HepG2 (cell line): ENCODE data around the gene CHN1. TPM values are rescaled to one million over a fixed set of nuclear protein-coding genes. Genes with fewer than 3 reads are reported as not detected.
A peak's percentile ranks its signal among the peaks of the same experiment; 100 is the strongest.

Source experiments
- ADNP ChIP-seq: sonication (generic); formaldehyde crosslinking; IDR thresholded peaks from 2 replicates; pipeline ENCODE4 v1.4.0; 2020; ENCODE audit warnings: missing genetic modification reagents
- CEBPB ChIP-seq: IDR thresholded peaks from 2 replicates; pipeline ENCODE4 v1.6.1; 2011; ENCODE audit warnings: low read depth, low read length, improper control_type of control experiment, borderline replicate concordance
- ELK4 ChIP-seq: sonication (generic); formaldehyde crosslinking; IDR thresholded peaks from 2 replicates; pipeline ENCODE4 v1.9.0; 2021; ENCODE audit warnings: missing genetic modification reagents, borderline replicate concordance
- IKZF1 ChIP-seq: fragments of 450-650 bp; IDR thresholded peaks from 2 replicates; pipeline ENCODE4 v1.7.1; 2016
- SAFB2 ChIP-seq: sonication (generic); formaldehyde crosslinking; IDR thresholded peaks from 2 replicates; pipeline ENCODE4 v1.5.1; 2020; ENCODE audit warnings: missing genetic modification reagents, low read depth, mild to moderate bottlenecking, borderline replicate concordance
- ZNF432 ChIP-seq: sonication (generic); formaldehyde crosslinking; IDR thresholded peaks from 2 replicates; pipeline ENCODE4 v1.5.0; 2020; ENCODE audit warnings: missing genetic modification reagents, mild to moderate bottlenecking, borderline replicate concordance
- ZNF782 ChIP-seq: sonication (generic); formaldehyde crosslinking; IDR thresholded peaks from 2 replicates; pipeline ENCODE4 v1.4.0; 2020; ENCODE audit warnings: missing genetic modification reagents, mild to moderate bottlenecking, borderline replicate concordance
- polyA plus RNA-seq, 8 experiments: library from polyadenylated mRNA; depleted of rRNA in 3 of 8; stranded (reverse) in 7 of 8; unstranded in 1 of 8; fragments of >200 nt; fragmentation: Illumina TruSeq in 4 of 8; extraction: Trizol in 4 of 8; gene quantifications; 2 replicates each; pipeline versions ENCODE4 v1.2.1 to v1.2.3, GENCODE V29; 2011 to 2016; ENCODE audit warnings: low read depth in 4 of 8, missing spikeins in 1 of 8, mixed read lengths in 1 of 8; ENCODE audit not compliant: insufficient read depth in 1 of 8
- total RNA-seq, 5 experiments: library from RNA; depleted of rRNA; stranded (reverse); fragments of >200 nt; fragmentation: Illumina TruSeq; extraction: Trizol; gene quantifications; 2 replicates each; pipeline ENCODE4 v1.2.3, GENCODE V29; 2016; ENCODE audit warnings: low read depth in 1 of 5
- TF ChIP-seq, protein P1 (sequence below), 2 experiments: fragments of 450-650 bp in 1 of 2; sonication (generic) in 1 of 2; formaldehyde crosslinking in 1 of 2; IDR thresholded peaks; 2 replicates each; pipeline versions ENCODE4 v1.6.1 to v1.8.0; 2016 to 2022; ENCODE audit warnings: antibody characterized with exemption in 1 of 2, mild to moderate bottlenecking in 1 of 2, missing genetic modification reagents in 1 of 2
- TF ChIP-seq, protein P2 (sequence below): sonication (generic); formaldehyde crosslinking; IDR thresholded peaks from 2 replicates; pipeline ENCODE4 v1.5.1; 2020; ENCODE audit warnings: mild to moderate bottlenecking, missing genetic modification reagents, borderline replicate concordance
- TF ChIP-seq, protein P3 (sequence below): sonication (generic); formaldehyde crosslinking; conservative IDR thresholded peaks from 2 replicates; pipeline ENCODE4 v1.4.0; 2020; ENCODE audit warnings: missing genetic modification reagents

The CHN1 gene
- total and polyA plus RNA-seq, 2 of the 13 experiments (the other 11 are each of a cell fraction or from before 2014, with no cell fraction given): 2.8 to 3.5 TPM

DNA sequence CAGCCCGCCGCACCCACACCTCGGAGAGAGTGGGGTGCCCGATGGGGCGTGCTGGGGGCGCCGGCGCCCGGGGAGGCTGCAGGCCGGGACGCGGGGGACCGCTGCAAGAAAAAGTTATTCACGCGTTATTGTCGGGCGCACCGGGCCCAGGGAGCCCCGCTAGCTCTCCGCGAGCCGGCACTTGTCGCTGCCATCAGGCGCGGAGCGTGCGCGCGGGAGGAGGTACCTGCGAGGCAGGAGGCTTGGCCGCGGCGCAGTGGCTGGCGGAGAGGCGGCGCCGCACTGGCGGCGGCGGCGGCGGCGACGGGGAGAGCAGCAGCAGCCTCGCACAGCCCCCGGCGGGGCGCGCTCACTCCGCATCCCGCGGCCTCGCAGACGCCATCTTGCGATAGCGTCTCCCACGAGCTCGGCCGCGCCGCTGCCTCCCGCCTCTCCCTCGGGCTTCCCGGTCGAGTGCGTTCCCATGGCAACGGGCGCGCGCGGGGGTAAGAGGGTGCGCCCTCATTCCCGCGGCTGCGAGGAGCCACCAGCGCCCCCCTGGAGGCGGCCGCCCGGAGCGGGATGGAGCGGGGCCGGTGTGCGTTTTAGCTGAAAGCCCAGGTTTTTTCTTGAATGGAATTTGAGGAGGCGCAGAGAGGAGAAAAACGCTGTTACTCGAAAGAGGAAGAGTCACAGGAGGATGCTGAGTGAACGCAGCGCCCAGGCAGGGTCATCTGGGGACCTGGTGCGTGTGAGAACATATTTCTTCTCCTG, at the start of gene CHN1 (continued):
- TF ChIP-seq, protein P1, sequence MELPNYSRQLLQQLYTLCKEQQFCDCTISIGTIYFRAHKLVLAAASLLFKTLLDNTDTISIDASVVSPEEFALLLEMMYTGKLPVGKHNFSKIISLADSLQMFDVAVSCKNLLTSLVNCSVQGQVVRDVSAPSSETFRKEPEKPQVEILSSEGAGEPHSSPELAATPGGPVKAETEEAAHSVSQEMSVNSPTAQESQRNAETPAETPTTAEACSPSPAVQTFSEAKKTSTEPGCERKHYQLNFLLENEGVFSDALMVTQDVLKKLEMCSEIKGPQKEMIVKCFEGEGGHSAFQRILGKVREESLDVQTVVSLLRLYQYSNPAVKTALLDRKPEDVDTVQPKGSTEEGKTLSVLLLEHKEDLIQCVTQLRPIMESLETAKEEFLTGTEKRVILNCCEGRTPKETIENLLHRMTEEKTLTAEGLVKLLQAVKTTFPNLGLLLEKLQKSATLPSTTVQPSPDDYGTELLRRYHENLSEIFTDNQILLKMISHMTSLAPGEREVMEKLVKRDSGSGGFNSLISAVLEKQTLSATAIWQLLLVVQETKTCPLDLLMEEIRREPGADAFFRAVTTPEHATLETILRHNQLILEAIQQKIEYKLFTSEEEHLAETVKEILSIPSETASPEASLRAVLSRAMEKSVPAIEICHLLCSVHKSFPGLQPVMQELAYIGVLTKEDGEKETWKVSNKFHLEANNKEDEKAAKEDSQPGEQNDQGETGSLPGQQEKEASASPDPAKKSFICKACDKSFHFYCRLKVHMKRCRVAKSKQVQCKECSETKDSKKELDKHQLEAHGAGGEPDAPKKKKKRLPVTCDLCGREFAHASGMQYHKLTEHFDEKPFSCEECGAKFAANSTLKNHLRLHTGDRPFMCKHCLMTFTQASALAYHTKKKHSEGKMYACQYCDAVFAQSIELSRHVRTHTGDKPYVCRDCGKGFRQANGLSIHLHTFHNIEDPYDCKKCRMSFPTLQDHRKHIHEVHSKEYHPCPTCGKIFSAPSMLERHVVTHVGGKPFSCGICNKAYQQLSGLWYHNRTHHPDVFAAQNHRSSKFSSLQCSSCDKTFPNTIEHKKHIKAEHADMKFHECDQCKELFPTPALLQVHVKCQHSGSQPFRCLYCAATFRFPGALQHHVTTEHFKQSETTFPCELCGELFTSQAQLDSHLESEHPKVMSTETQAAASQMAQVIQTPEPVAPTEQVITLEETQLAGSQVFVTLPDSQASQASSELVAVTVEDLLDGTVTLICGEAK (IDR thresholded peaks at IDR 0.05): no peak
- TF ChIP-seq, protein P1 (CRISPR knock-in tag; IDR thresholded peaks at IDR 0.05): 0 out of 2 replicates have a peak, but pooled peaks have one; percentile 11
- TF ChIP-seq ZNF432 (CRISPR knock-in tag): no peak
- no peak for TF ChIP-seq CEBPB
- TF ChIP-seq ELK4 (CRISPR knock-in tag): no peak
- TF ChIP-seq, protein P2, sequence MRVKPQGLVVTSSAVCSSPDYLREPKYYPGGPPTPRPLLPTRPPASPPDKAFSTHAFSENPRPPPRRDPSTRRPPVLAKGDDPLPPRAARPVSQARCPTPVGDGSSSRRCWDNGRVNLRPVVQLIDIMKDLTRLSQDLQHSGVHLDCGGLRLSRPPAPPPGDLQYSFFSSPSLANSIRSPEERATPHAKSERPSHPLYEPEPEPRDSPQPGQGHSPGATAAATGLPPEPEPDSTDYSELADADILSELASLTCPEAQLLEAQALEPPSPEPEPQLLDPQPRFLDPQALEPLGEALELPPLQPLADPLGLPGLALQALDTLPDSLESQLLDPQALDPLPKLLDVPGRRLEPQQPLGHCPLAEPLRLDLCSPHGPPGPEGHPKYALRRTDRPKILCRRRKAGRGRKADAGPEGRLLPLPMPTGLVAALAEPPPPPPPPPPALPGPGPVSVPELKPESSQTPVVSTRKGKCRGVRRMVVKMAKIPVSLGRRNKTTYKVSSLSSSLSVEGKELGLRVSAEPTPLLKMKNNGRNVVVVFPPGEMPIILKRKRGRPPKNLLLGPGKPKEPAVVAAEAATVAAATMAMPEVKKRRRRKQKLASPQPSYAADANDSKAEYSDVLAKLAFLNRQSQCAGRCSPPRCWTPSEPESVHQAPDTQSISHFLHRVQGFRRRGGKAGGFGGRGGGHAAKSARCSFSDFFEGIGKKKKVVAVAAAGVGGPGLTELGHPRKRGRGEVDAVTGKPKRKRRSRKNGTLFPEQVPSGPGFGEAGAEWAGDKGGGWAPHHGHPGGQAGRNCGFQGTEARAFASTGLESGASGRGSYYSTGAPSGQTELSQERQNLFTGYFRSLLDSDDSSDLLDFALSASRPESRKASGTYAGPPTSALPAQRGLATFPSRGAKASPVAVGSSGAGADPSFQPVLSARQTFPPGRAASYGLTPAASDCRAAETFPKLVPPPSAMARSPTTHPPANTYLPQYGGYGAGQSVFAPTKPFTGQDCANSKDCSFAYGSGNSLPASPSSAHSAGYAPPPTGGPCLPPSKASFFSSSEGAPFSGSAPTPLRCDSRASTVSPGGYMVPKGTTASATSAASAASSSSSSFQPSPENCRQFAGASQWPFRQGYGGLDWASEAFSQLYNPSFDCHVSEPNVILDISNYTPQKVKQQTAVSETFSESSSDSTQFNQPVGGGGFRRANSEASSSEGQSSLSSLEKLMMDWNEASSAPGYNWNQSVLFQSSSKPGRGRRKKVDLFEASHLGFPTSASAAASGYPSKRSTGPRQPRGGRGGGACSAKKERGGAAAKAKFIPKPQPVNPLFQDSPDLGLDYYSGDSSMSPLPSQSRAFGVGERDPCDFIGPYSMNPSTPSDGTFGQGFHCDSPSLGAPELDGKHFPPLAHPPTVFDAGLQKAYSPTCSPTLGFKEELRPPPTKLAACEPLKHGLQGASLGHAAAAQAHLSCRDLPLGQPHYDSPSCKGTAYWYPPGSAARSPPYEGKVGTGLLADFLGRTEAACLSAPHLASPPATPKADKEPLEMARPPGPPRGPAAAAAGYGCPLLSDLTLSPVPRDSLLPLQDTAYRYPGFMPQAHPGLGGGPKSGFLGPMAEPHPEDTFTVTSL (CRISPR knock-in tag): no peak
- TF ChIP-seq ADNP (CRISPR knock-in tag): no peak
- no peak for TF ChIP-seq IKZF1
- TF ChIP-seq SAFB2 (CRISPR knock-in tag): no peak
- no peak for TF ChIP-seq ZNF782 (CRISPR knock-in tag)
- TF ChIP-seq, protein P3, sequence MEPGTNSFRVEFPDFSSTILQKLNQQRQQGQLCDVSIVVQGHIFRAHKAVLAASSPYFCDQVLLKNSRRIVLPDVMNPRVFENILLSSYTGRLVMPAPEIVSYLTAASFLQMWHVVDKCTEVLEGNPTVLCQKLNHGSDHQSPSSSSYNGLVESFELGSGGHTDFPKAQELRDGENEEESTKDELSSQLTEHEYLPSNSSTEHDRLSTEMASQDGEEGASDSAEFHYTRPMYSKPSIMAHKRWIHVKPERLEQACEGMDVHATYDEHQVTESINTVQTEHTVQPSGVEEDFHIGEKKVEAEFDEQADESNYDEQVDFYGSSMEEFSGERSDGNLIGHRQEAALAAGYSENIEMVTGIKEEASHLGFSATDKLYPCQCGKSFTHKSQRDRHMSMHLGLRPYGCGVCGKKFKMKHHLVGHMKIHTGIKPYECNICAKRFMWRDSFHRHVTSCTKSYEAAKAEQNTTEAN (CRISPR knock-in tag): no peak
